Lower lobe of right lung (tissue), 2 donors: ENCODE results near the gene MBNL1. TPM values are rescaled to one million over a fixed set of nuclear protein-coding genes. Genes with fewer than 3 reads are reported as not detected.

ENCODE experiments used
- ATAC-seq, 2 donors: fragments of 200-7000 bp; cut with Tn5 transposase; one replicate each; pipeline ENCODE4 v1.9.1; 2020 to 2022; ENCODE audit warnings: mild to moderate bottlenecking in 2 of 2, moderate library complexity in 2 of 2
- DNase-seq: peaks from one replicate; pipeline ENCODE4 v3.0.0-alpha.2; 2020
- H3K27ac ChIP-seq: fragments of 200-600 bp; one replicate; pipeline ENCODE4 v1.8.0; 2022
- H3K27me3 ChIP-seq: fragments of 200-600 bp; one replicate; pipeline ENCODE4 v1.8.0; 2022; ENCODE audit warnings: low read depth
- H3K36me3 ChIP-seq: fragments of 200-600 bp; one replicate; pipeline ENCODE4 v1.8.0; 2022; ENCODE audit warnings: mild to moderate bottlenecking
- H3K4me1 ChIP-seq: fragments of 200-600 bp; one replicate; pipeline ENCODE4 v1.8.0; 2022
- H3K4me3 ChIP-seq: fragments of 200-600 bp; one replicate; pipeline ENCODE4 v1.8.0; 2022; ENCODE audit warnings: mild to moderate bottlenecking
- H3K9me3 ChIP-seq: fragments of 200-600 bp; one replicate; pipeline ENCODE4 v1.8.0; 2022
- CTCF ChIP-seq: fragments of 200-600 bp; IDR thresholded peaks from one replicate; pipeline ENCODE4 v1.8.0; 2022; ENCODE audit warnings: antibody characterized with exemption, mild to moderate bottlenecking
- intact Hi-C: fragments of 100-400 bp; cut with DNase I; formaldehyde crosslinking; loops from one replicate; pipeline ENCODE4 v1.11.0; 2022
- total RNA-seq: library from RNA; stranded (reverse); fragmentation: NEBNext Ultra II Directional; extraction: Animal tissue kit (Norgen Biotek cat#: 25700); gene quantifications from one replicate; pipeline ENCODE4 v1.2.1, GENCODE V29; 2021
- donor health status: DM: no; HTN: yes; CAD: no; lungs with severe emphysema.

MBNL1 gene
- total RNA-seq, 1 donor from 2014 or later = 235 TPM

- Histone ChIP-seq H3K4me3 (no peak overlapping the region), H3K27me3 (no peaks in the 10 kb centered on the region), H3K4me1 (peaks cover 48% of the 10 kb centered on the region), H3K27ac (no peak overlapping the region), H3K36me3 (peaks cover 72% of the 10 kb centered on the region), H3K9me3 (no peaks in the 10 kb centered on the region)
- no peak for TF ChIP-seq CTCF
- intact Hi-C loops = loop anchor here (10.0 kb wide), 1 partner anchor 253 kb away; no protein-coding TSS in a partner anchor
- DNase-seq (no peak), ATAC-seq (peak in 1 of 2 donors; percentile 59)
These were observed 179.4 kb downstream of the MBNL1 start for GRCh38 chr3:152448091-152448490.

GRCh38 chr3:152452318-152452717 is 183.6 kb downstream of the MBNL1 start:
- Histone ChIP-seq H3K4me1 (peaks cover 36% of the 10 kb centered on the region), H3K9me3 (no peaks in the 10 kb centered on the region), H3K27me3 (no peaks in the 10 kb centered on the region), H3K27ac (no peak overlapping the region), H3K36me3 (peaks cover 85% of the 10 kb centered on the region), H3K4me3 (no peak overlapping the region)
- intact Hi-C loops = no loop called here
- no peak for TF ChIP-seq CTCF
- DNase-seq (no peak), ATAC-seq (peak; percentile 80 to 84)

- Histone ChIP-seq H3K36me3 (peaks cover 85% of the 10 kb centered on the region), H3K27ac (no peak overlapping the region), H3K9me3 (no peaks in the 10 kb centered on the region), H3K4me1 (peaks cover 19% of the 10 kb centered on the region), H3K27me3 (no peaks in the 10 kb centered on the region), H3K4me3 (no peak overlapping the region)
- no peak for ATAC-seq
- intact Hi-C loops = no loop called here
- no peak for DNase-seq
- no peak for TF ChIP-seq CTCF
These were observed 185.5 kb downstream of the MBNL1 start for GRCh38 chr3:152454076-152454875.

GRCh38 chr3:152455989-152456388 is 187.3 kb downstream of the MBNL1 start:
- DNase-seq = no peak
- H3K27me3 ChIP-seq = no peaks in the 10 kb centered on the region
- H3K4me1 ChIP-seq = peaks cover 17% of the 10 kb centered on the region
- no peaks in the 10 kb centered on the region for H3K9me3 ChIP-seq
- no peak overlapping the region for H3K4me3 ChIP-seq
- H3K27ac ChIP-seq = no peak overlapping the region
- intact Hi-C loops = no loop called here
- no peak for TF ChIP-seq CTCF
- peaks cover 82% of the 10 kb centered on the region for H3K36me3 ChIP-seq
- ATAC-seq = no peak

- ATAC-seq (no peak), DNase-seq (no peak)
- Histone ChIP-seq H3K36me3 (peaks cover 82% of the 10 kb centered on the region), H3K9me3 (no peaks in the 10 kb centered on the region), H3K27me3 (no peaks in the 10 kb centered on the region), H3K4me1 (peaks cover 19% of the 10 kb centered on the region), H3K4me3 (no peak overlapping the region), H3K27ac (no peak overlapping the region)
- no peak for TF ChIP-seq CTCF
- intact Hi-C loops = no loop called here
These were observed 189.0 kb downstream of the MBNL1 start for GRCh38 chr3:152457500-152458375.
